Activated T-cell treated with anti-CD3 and anti-CD28 coated beads, Interleukin-2, amount 50 U/mL, for 72 hours (primary cell): Measurements from ENCODE around the gene HEATR9. TPM values are rescaled to one million over a fixed set of nuclear protein-coding genes. Genes with fewer than 3 reads are reported as not detected.
A peak's percentile ranks its signal among the peaks of the same experiment; 100 is the strongest.
"Not testable (repeated sequence)": the region's sequence is repeated elsewhere in the genome, so short reads cannot be mapped to it uniquely, and the experiment has no call there.

ENCODE experiments used
- ATAC-seq, 2 donors: fragments of 150-1000 bp; cut with Tn5 transposase; replicated peaks in 1 of 2; 2 replicates each; pipeline ENCODE4 v1.10.0; 2021; ENCODE audit warnings: moderate library complexity in 2 of 2, mild to moderate bottlenecking in 1 of 2
- DNase-seq, 2 donors: peaks; one replicate each; pipeline ENCODE4 v3.0.0; 2021 to 2022; ENCODE audit warnings: mixed read lengths in 1 of 2
- H3K27ac Mint-ChIP-seq: one replicate; pipeline ENCODE4 v1.8.0; 2022; ENCODE audit warnings: mild to moderate bottlenecking, moderate library complexity, mixed read lengths
- H3K27me3 Mint-ChIP-seq: one replicate; pipeline ENCODE4 v1.8.0; 2022; ENCODE audit warnings: low read depth, mixed read lengths
- H3K36me3 Mint-ChIP-seq, 2 donors: one replicate each; pipeline ENCODE4 v1.8.0; 2022; ENCODE audit warnings: mixed read lengths in 2 of 2, mild to moderate bottlenecking in 1 of 2; ENCODE audit not compliant: insufficient read depth in 2 of 2
- H3K4me1 Mint-ChIP-seq: one replicate; pipeline ENCODE4 v1.8.0; 2022; ENCODE audit warnings: low read depth, mixed read lengths
- H3K4me3 Mint-ChIP-seq, 2 donors: one replicate each; pipeline ENCODE4 v1.8.0; 2022; ENCODE audit warnings: mild to moderate bottlenecking in 2 of 2, mixed read lengths in 2 of 2, moderate library complexity in 2 of 2
- H3K9me3 Mint-ChIP-seq, 2 donors: one replicate each; pipeline ENCODE4 v1.8.0; 2022; ENCODE audit warnings: mixed read lengths in 2 of 2
- total RNA-seq, 2 donors: library from RNA; stranded (reverse); gene quantifications; one replicate each; pipeline ENCODE4 v1.2.3, GENCODE V29; 2022

The HEATR9 gene
- total RNA-seq, 2 donors from 2014 or later: 0.46 to 1.8 TPM

GRCh38 chr17:35901631-35902175, 33.0 kb upstream of the HEATR9 start:
- H3K4me3 Mint-ChIP-seq: no peak overlapping the region

GRCh38 chr17:35900708-35901480, 32.2 kb upstream of the HEATR9 start:
- ATAC-seq (no peak), DNase-seq (no peak)
- Mint-ChIP-seq H3K27me3 (peaks cover 10% of the 10 kb centered on the region), H3K27ac (peak overlapping the region; percentile 63), H3K4me3 (peak overlapping the region; percentile 82 to 83), H3K9me3 (no peaks in the 10 kb centered on the region), H3K36me3 (no peaks in the 10 kb centered on the region), H3K4me1 (peaks cover 52% of the 10 kb centered on the region)

More at GRCh38 chr17:35901631-35902175, 33.0 kb upstream of the HEATR9 start:
- H3K36me3 Mint-ChIP-seq: no peaks in the 10 kb centered on the region
- no peak overlapping the region for H3K27ac Mint-ChIP-seq
- H3K9me3 Mint-ChIP-seq: no peaks in the 10 kb centered on the region
- peaks cover 10% of the 10 kb centered on the region for H3K27me3 Mint-ChIP-seq
- DNase-seq (no peak), ATAC-seq (no peak)
- H3K4me1 Mint-ChIP-seq: peaks cover 44% of the 10 kb centered on the region

- Mint-ChIP-seq H3K36me3 (no peaks in the 10 kb centered on the region), H3K27ac (peak overlapping the region; percentile 48), H3K27me3 (peaks cover 10% of the 10 kb centered on the region), H3K4me1 (peaks cover 58% of the 10 kb centered on the region), H3K9me3 (no peaks in the 10 kb centered on the region), H3K4me3 (peak overlapping the region; percentile 82 to 83)
- peak in 1 of 2 donors; percentile 23 for DNase-seq
- ATAC-seq: no peak
Observed at GRCh38 chr17:35900280-35900679, 31.6 kb upstream of the HEATR9 start.

- peak; percentile 79 to 83 for ATAC-seq
- Mint-ChIP-seq H3K27ac (peak overlapping the region; percentile 95), H3K4me3 (peak overlapping the region; percentile 82 to 83), H3K36me3 (no peaks in the 10 kb centered on the region), H3K4me1 (peaks cover 60% of the 10 kb centered on the region), H3K27me3 (peaks cover 10% of the 10 kb centered on the region), H3K9me3 (no peaks in the 10 kb centered on the region)
- peak; percentile 66 to 71 for DNase-seq
Observed at GRCh38 chr17:35898283-35899070, 29.8 kb upstream of the HEATR9 start.

- peak overlapping the region; percentile 95 for H3K27ac Mint-ChIP-seq
- peak; percentile 46 to 51 for ATAC-seq
- DNase-seq, H3K9me3 Mint-ChIP-seq, H3K36me3 Mint-ChIP-seq: not testable (repeated sequence)
- peaks cover 66% of the 10 kb centered on the region for H3K4me1 Mint-ChIP-seq
- peaks cover 10% of the 10 kb centered on the region for H3K27me3 Mint-ChIP-seq
- peak overlapping the region; percentile 52 to 83 for H3K4me3 Mint-ChIP-seq
Observed at GRCh38 chr17:35897772-35898171, 29.1 kb upstream of the HEATR9 start.

- H3K4me1 Mint-ChIP-seq: peaks cover 79% of the 10 kb centered on the region
- peaks cover 10% of the 10 kb centered on the region for H3K27me3 Mint-ChIP-seq
- H3K36me3 Mint-ChIP-seq: no peaks in the 10 kb centered on the region
- no peaks in the 10 kb centered on the region for H3K9me3 Mint-ChIP-seq
- peak overlapping the region; percentile 55 to 72 for H3K4me3 Mint-ChIP-seq
- peak overlapping the region; percentile 92 for H3K27ac Mint-ChIP-seq
- ATAC-seq (peak; percentile 58 to 67), DNase-seq (peak; percentile 53 to 66)
Observed at GRCh38 chr17:35895636-35896587, 27.2 kb upstream of the HEATR9 start.

- Mint-ChIP-seq H3K9me3 (no peaks in the 10 kb centered on the region), H3K4me1 (peaks cover 79% of the 10 kb centered on the region), H3K4me3 (no peak overlapping the region), H3K36me3 (no peaks in the 10 kb centered on the region), H3K27ac (no peak overlapping the region), H3K27me3 (no peaks in the 10 kb centered on the region)
- no peak for DNase-seq
- ATAC-seq: no peak
Observed at GRCh38 chr17:35894206-35894605, 25.5 kb upstream of the HEATR9 start.

GRCh38 chr17:35893751-35894150, 25.1 kb upstream of the HEATR9 start:
- ATAC-seq: no peak
- Mint-ChIP-seq H3K27ac (no peak overlapping the region), H3K36me3 (no peaks in the 10 kb centered on the region), H3K9me3 (no peaks in the 10 kb centered on the region), H3K4me1 (peaks cover 79% of the 10 kb centered on the region), H3K27me3 (no peaks in the 10 kb centered on the region), H3K4me3 (no peak overlapping the region)
- no peak for DNase-seq

- Mint-ChIP-seq H3K27me3 (no peaks in the 10 kb centered on the region), H3K4me1 (peaks cover 70% of the 10 kb centered on the region), H3K27ac (peak overlapping the region; percentile 54), H3K9me3 (no peaks in the 10 kb centered on the region), H3K4me3 (peak overlapping the region; percentile 66 to 71), H3K36me3 (no peaks in the 10 kb centered on the region)
- ATAC-seq (peak; percentile 44), DNase-seq (peak; percentile 49 to 60)
Observed at GRCh38 chr17:35892091-35893035, 23.7 kb upstream of the HEATR9 start.

GRCh38 chr17:35891269-35891668, 22.6 kb upstream of the HEATR9 start:
- DNase-seq (no peak), ATAC-seq (peak in 1 of 2 donors; percentile 4)
- H3K27me3 Mint-ChIP-seq: no peaks in the 10 kb centered on the region
- H3K9me3 Mint-ChIP-seq: no peaks in the 10 kb centered on the region
- peaks cover 64% of the 10 kb centered on the region for H3K4me1 Mint-ChIP-seq
- H3K4me3 Mint-ChIP-seq: peak overlapping the region in 1 of 2 donors; percentile 68
- H3K36me3 Mint-ChIP-seq: no peaks in the 10 kb centered on the region
- no peak overlapping the region for H3K27ac Mint-ChIP-seq

- H3K36me3 Mint-ChIP-seq: no peaks in the 10 kb centered on the region
- H3K4me3 Mint-ChIP-seq: peak overlapping the region; percentile 13 to 68
- peak; percentile 59 to 70 for ATAC-seq
- no peaks in the 10 kb centered on the region for H3K27me3 Mint-ChIP-seq
- H3K27ac Mint-ChIP-seq: no peak overlapping the region
- peaks cover 59% of the 10 kb centered on the region for H3K4me1 Mint-ChIP-seq
- H3K9me3 Mint-ChIP-seq: no peaks in the 10 kb centered on the region
- DNase-seq: peak; percentile 49 to 60
Observed at GRCh38 chr17:35890774-35891155, 22.1 kb upstream of the HEATR9 start.
